T1000 (cell line): Measurements from ENCODE around the gene RAB34.
A peak's percentile ranks its signal among the peaks of the same experiment; 100 is the strongest.
"Not testable (repeated sequence)": the region's sequence is repeated elsewhere in the genome, so short reads cannot be mapped to it uniquely, and the experiment has no call there.

ENCODE experiments used
- DNase-seq: peaks from one replicate; lab custom pipeline; 2025; ENCODE audit warnings: mixed read lengths; lab: John Stamatoyannopoulos, UW

RAB34 gene

DNA sequence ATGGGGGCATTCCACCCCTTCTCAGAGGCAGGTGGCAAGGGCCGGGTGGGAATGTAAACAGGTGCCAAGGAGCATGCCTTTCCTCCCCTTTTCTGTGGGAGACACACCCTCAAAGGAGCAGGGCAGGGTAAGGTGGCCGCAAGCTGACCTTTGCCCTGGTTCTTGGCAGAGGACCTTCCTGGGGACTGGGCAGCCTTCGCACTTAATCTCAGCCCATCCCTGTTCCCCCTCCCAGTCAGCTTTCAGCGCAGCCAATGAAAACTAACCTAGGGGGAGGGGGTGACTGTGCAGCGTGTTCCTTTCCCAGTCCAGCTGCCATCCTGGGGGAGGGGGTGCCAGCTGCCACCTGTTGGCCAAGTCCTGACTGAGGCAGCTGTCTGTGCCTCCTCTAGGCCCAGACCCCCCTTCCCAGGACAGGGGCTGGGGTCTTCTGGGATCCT is 29.0 kb upstream of the RAB34 start:
- DNase-seq = no peak

GRCh38 chr17:28745786-28746411 is 28.2 kb upstream of the RAB34 start:
- DNase-seq = peak; percentile 66

DNA sequence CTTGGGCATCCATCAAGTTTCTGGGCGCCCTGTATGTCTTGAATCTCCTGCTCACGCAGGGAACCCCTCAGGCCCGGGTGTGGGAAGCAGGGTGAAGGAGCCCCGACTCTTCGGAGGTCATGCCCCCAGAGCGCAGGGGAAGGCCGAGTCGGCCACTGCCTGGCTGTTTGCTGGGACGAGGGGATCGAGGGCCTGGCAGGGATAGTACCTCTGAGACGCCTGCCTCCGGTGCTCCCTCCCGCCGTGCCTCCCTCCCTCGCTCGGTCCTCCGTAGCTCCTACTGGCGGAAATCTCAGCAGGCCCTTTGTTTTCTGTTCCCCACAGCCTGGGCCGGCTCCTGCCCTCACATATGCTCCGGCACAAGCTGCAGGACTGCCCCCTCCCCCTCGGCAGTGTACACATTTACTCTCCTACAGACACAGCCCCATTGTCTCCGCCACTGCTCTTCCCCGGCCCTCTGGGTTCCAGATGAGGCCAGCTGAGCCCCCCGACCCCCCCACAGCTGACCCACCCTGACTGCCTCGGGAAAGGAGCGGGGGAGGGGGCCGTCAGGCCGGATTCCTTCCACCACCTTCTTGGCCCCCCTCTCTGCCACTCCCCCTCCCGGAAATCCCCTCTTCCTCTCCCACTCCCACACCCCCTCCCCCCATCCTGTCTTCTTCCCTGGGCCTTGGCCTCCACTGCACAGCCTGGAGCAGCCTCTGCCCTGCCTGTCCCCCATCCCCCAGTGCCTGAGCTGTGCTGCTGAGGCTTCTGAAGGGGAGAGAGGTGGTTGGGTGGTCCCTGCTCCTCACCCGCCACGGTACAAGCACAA is 27.5 kb upstream of the RAB34 start:
- DNase-seq = no peak

DNA sequence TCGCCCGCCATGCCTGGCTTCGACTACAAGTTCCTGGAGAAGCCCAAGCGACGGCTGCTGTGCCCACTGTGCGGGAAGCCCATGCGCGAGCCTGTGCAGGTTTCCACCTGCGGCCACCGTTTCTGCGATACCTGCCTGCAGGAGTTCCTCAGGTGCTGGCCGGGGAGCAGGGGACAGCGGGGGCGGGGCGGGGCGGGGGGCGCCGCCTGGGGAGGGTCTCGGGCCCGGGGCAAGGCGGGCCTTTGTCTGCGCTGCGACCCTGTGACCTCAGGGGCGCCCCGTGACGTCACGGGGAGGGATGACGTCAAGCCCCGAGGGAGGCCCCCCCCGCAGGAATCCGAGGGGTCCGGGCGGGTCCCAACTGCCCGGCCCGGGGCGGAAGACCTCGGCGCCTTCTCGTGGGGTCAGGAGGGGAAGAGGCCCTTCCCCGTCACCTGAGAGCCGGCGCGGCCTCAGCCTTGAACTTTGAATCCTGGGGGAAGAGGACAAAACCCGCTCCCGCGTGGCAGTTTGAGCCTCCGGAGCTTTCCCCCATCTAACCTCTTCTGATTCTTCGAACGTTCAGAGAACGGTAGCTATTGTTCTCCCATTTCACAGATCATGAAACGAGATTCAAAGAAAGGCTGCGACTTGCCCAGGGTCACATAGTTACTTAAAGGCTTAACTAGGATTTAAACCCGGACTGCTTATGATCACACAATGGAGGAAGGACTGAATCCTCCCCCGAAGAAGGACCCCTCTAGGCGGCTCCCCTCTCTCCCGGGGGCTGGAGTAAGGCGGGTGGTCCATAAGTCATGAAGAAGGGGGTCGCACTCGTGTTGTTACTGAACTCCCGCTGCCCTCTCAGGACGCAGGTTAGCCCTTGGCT is 26.7 kb upstream of the RAB34 start:
- DNase-seq = no peak

DNA sequence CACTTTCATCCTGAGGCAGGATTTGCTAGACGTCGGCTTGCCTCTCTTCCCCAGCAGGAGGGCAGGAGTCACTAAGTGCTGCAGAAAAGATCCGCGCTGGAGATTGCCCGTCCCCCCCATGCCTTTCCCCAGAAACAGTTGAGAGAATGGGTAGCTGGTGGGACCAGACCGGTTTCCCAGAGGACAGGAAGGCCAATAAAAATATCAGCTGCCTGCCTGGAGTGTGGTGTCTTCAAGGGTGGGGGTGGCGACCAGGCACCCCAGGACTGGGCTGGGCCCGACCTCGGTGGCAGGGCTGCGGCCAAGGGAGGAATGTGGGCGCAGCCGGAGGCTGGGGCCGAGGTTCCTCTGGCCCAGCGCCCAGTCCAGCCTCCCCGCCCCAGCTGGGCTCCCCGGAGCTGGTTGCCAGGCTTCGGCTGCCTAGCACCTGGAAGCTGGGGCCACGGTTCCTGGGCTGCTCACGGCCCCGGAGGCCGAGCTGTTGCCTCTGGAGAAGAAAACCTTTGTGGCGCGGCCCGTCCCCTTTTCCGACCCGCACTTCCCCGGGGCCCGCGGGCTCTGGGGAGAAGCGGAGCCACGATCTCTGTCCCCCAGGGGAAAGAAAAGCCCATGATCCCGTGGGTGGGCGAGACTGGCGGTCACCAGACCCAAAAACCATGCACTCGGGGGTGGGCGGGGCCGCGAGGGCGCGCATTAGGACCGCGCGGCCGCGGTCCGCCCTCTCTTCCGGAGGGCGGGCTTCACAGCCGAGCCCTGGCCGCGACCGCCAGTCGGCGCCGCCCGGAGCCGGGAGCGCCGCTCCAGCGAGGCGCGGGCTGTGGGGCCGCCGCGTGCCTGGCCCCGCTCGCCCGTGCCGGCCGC is 25.8 kb upstream of the RAB34 start, which contains the start of gene TRAF4:
Gene TRAF4 (plus strand): TSS at position 769 of the 861 bp plus-strand sequence. CDS start 102 bp downstream, outside the sequence.
- peak; percentile 82 for DNase-seq

- DNase-seq = no peak
Measured at GRCh38 chr17:28741358-28742349, 24.0 kb upstream of the RAB34 start.

- DNase-seq = no peak
Measured at GRCh38 chr17:28740406-28741357, 23.0 kb upstream of the RAB34 start.

DNA sequence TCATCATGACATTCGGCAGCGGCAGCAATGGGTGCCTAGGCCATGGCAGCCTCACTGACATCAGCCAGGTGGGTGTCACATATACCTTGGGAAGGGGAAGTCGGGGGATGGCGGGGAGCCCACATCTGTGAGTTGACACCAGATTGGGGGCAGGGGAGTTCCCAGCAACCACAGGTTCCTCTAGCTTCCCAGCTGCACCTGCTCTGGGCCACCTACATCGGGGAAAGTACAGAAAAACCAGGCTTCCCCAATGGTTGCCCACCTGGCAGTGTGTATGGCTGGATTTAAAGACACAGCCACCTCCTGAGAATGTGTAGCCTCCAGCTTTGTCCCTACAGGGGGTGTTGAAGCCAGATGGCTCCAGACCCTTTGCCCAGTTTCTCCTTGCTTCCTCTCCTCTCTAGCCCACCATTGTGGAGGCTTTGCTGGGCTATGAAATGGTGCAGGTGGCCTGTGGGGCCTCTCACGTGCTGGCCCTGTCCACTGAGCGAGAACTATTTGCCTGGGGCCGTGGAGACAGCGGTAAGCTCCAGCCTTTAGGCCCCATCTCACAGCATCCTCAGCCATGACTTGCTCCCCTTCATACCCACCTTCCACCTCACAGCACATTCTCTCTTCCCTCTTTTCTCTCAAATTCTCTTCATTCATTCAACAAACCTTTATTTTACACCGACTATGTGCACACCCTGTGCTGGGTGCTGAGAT is 21.2 kb upstream of the RAB34 start:
- DNase-seq = no peak

- no peak for DNase-seq
Measured at GRCh38 chr17:28737770-28738679, 20.4 kb upstream of the RAB34 start.

DNA sequence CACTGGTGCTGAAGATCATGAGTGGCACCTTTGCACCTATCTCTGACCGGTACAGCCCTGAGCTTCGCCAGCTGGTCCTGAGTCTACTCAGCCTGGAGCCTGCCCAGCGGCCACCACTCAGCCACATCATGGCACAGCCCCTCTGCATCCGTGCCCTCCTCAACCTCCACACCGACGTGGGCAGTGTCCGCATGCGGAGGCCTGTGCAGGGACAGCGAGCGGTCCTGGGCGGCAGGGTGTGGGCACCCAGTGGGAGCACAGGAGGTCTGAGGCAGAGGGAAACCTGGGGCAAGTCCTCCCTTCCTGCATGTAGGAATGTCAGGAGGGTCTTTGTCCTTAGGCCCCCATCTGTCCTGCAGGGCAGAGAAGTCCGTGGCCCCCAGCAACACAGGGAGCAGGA is 19.6 kb upstream of the RAB34 start:
- DNase-seq = no peak

- not testable (repeated sequence) for DNase-seq
Measured at GRCh38 chr17:28735913-28736769, 18.5 kb upstream of the RAB34 start.

DNA sequence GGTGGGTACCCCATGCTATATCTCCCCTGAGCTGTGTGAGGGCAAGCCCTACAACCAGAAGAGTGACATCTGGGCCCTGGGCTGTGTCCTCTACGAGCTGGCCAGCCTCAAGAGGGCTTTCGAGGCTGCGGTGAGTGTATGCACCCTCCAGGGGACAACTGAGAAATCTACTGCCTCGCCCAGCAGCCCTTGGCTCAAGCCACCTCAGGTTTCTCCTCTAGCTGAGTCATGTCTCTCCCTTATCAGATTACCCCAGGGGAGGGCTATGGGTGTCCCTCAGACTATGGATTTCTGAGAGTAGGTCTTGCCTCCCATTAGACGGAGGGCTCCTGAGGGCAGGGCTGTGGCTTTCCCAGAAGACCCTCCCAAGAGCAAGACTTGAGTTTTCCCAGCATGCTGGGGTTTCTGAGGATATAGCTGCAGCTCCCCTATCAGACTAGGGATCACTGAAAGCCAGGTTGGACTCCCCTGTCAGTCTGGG is 17.6 kb upstream of the RAB34 start:
- no peak for DNase-seq

- DNase-seq = no peak
Measured at GRCh38 chr17:28734712-28735241, 17.1 kb upstream of the RAB34 start.

GRCh38 chr17:28733346-28733745 is 15.7 kb upstream of the RAB34 start:
- no peak for DNase-seq

GRCh38 chr17:28729950-28730330 is 12.3 kb upstream of the RAB34 start:
- DNase-seq = no peak
